Vagina (tissue), 2 donors: ENCODE results near the gene NFIB. TPM values are rescaled to one million over a fixed set of nuclear protein-coding genes. Genes with fewer than 3 reads are reported as not detected.

Source experiments
- DNase-seq, 2 donors: peaks; one replicate each; pipeline ENCODE4 v3.0.0-alpha.2; 2017; ENCODE audit errors: extremely low spot score in 2 of 2
- H3K27ac ChIP-seq: fragments of 200-600 bp; sonication (generic); one replicate; pipeline ENCODE4 v1.5.1; 2019
- H3K27me3 ChIP-seq: fragments of 200-600 bp; sonication (generic); one replicate; pipeline ENCODE4 v1.5.1; 2019
- H3K36me3 ChIP-seq, 2 donors: fragments of 200-600 bp; sonication (generic); one replicate each; pipeline ENCODE4 v1.5.1; 2017 to 2019
- H3K4me1 ChIP-seq: fragments of 200-600 bp; sonication (generic); one replicate; pipeline ENCODE4 v1.5.1; 2019
- H3K4me3 ChIP-seq, 2 donors: fragments of 200-600 bp; sonication (generic); 1 replicate in 1 of 2; 2 replicates in 1 of 2; pipeline ENCODE4 v1.5.1; 2016 to 2019
- H3K9me3 ChIP-seq: fragments of 200-600 bp; sonication (generic); one replicate; pipeline ENCODE4 v1.5.1; 2019
- POLR2A ChIP-seq, 2 donors: fragments of 450-650 bp; IDR thresholded peaks; one replicate each; pipeline ENCODE4 v1.6.1; 2017; ENCODE audit warnings: antibody characterized with exemption in 2 of 2, mild to moderate bottlenecking in 2 of 2, moderate library complexity in 2 of 2
- POLR2AphosphoS5 ChIP-seq, 2 donors: sonication (generic); formaldehyde crosslinking; IDR thresholded peaks; one replicate each; pipeline ENCODE4 v1.9.0; 2017; ENCODE audit warnings: antibody characterized with exemption in 2 of 2, mild to moderate bottlenecking in 2 of 2, low read depth in 1 of 2; ENCODE audit not compliant: insufficient read depth in 1 of 2
- intact Hi-C: fragments of 100-400 bp; cut with DNase I; formaldehyde crosslinking; loops from one replicate; pipeline ENCODE4 v1.15.1; 2023
- total RNA-seq: library from RNA; depleted of rRNA; stranded (reverse); fragments of >200 nt; gene quantifications from one replicate; pipeline ENCODE4 v1.2.3, GENCODE V29; 2016
- TF ChIP-seq, protein P1 (sequence below), 3 experiments: fragments of 450-650 bp in 2 of 3; fragments of 200-600 bp in 1 of 3; sonication (generic) in 1 of 3; IDR thresholded peaks; one replicate each; pipeline ENCODE4 v1.5.1; 2017 to 2019; ENCODE audit warnings: antibody characterized with exemption in 3 of 3, mild to moderate bottlenecking in 2 of 3, moderate library complexity in 2 of 3

Gene NFIB
- total RNA-seq, 1 donor from 2014 or later = 73.4 TPM

DNA sequence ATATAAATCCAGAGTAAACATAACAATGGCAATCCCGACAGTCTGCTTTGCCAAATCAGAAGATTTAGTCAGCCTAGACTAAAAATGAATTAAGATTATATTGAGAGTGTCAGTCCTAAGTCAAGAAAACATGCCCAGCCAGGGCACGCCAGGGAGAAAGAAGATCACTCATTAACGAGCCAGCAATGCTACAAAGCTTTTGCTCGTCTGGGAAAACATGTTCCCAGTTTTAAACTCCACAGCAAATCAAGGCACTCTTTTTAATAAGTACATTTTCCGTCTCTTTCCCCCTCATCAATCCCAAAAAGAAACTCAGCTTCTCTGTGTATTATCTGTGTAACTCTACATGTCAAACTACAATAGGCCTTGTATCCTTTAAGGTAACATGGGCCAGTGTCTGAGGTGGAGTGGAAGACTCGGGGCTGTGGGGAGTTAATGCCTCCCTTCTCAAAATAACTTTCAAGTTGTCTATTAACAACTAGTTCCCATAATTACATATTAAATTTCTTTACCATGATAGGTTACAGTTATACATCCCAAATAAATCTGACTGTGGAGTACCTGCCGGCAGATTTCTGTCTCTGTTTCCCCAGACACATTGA is 40.9 kb downstream of the NFIB start:
- intact Hi-C loops = no loop called here
- DNase-seq = no peak
- H3K27ac ChIP-seq = peak overlapping the region; percentile 5
- peak overlapping the region in 1 of 2 donors; percentile 13 for H3K4me3 ChIP-seq
- H3K9me3 ChIP-seq = no peaks in the 10 kb centered on the region
- H3K4me1 ChIP-seq = peaks cover 52% of the 10 kb centered on the region
- no peaks in the 10 kb centered on the region for H3K36me3 ChIP-seq
- TF ChIP-seq, protein P1, sequence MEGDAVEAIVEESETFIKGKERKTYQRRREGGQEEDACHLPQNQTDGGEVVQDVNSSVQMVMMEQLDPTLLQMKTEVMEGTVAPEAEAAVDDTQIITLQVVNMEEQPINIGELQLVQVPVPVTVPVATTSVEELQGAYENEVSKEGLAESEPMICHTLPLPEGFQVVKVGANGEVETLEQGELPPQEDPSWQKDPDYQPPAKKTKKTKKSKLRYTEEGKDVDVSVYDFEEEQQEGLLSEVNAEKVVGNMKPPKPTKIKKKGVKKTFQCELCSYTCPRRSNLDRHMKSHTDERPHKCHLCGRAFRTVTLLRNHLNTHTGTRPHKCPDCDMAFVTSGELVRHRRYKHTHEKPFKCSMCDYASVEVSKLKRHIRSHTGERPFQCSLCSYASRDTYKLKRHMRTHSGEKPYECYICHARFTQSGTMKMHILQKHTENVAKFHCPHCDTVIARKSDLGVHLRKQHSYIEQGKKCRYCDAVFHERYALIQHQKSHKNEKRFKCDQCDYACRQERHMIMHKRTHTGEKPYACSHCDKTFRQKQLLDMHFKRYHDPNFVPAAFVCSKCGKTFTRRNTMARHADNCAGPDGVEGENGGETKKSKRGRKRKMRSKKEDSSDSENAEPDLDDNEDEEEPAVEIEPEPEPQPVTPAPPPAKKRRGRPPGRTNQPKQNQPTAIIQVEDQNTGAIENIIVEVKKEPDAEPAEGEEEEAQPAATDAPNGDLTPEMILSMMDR (IDR thresholded peaks at IDR 0.05) = no peak
- TF ChIP-seq POLR2A (IDR thresholded peaks at IDR 0.05) (no peak), POLR2AphosphoS5 (IDR thresholded peaks at IDR 0.05; ENCODE audit: insufficient read depth in 1 of 2, low read depth in 1 of 2) (no peak)
- no peaks in the 10 kb centered on the region for H3K27me3 ChIP-seq

DNA sequence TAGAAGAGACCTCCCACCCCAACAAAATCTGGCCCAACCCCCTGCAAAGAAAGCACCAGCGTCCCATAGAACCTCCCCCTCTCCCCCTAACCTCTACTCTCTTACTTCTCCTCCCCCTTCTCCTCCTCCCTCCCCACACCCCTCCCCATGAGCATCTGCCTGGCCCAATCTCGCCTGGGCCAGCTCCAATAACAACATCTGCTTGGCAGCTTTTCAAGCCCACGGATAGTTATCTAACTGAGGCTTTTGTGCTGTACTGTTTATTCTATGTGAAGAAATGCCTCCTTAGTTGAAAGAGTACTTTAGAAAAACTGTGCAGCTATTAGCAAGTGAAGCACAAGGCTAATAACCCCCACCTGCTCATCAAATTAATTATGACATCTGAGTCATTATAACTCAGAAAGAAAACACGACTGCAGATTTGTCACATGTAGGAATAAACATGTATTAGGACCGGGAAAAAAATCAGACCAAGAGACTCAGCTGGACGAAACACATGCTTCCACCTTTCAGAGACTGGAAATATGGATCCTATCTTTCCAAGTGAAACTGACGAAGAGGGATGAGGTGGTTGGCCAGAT is 42.8 kb downstream of the NFIB start:
- no peak for DNase-seq
- H3K9me3 ChIP-seq = no peaks in the 10 kb centered on the region
- no peaks in the 10 kb centered on the region for H3K27me3 ChIP-seq
- intact Hi-C loops = no loop called here
- H3K4me1 ChIP-seq = peaks cover 52% of the 10 kb centered on the region
- H3K27ac ChIP-seq = no peak overlapping the region
- TF ChIP-seq POLR2AphosphoS5 (IDR thresholded peaks at IDR 0.05; ENCODE audit: insufficient read depth in 1 of 2, low read depth in 1 of 2) = no peak
- TF ChIP-seq, protein P1 (IDR thresholded peaks at IDR 0.05) = no peak
- TF ChIP-seq POLR2A (IDR thresholded peaks at IDR 0.05) = no peak
- no peak overlapping the region for H3K4me3 ChIP-seq
- no peaks in the 10 kb centered on the region for H3K36me3 ChIP-seq

DNA sequence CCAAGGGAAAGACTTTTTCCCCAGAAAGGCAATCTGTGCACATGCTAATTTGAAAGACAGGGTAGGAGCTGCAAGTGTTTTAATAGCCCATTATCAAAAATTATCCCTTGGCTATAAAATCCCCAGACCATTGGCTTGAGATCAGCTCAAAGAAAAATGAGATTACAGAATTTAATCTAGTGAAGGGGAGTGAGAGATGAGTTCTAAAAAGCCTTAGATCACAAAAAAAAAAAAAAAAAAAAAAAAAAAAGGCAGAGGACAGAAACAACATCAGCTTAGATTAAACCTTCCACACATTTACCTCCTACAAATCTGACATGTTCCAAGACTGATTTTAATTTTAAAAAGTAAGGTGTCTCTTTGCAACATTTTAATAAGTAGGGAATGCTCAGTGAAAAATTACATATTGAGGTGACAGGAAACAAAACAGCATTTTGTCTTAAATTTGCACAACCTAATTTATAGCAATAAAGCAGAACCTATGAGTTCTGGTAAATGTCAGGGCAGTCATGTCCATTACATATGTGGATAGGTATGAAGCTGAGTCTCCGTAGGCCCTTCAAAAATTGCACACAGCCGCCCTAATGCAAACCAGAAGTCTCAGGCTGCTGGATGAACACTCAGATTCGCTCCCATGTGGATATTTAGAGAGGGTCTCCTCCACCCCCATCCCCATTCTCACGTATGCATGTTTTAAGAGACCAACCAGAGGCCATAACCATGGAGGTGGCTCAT is 43.4 kb downstream of the NFIB start:
- Histone ChIP-seq H3K36me3 (no peaks in the 10 kb centered on the region), H3K4me1 (peaks cover 51% of the 10 kb centered on the region), H3K27me3 (no peaks in the 10 kb centered on the region), H3K27ac (no peak overlapping the region), H3K4me3 (no peak overlapping the region), H3K9me3 (no peaks in the 10 kb centered on the region)
- no peak for DNase-seq
- intact Hi-C loops = no loop called here
- TF ChIP-seq POLR2AphosphoS5 (IDR thresholded peaks at IDR 0.05; ENCODE audit: insufficient read depth in 1 of 2, low read depth in 1 of 2) (no peak), POLR2A (IDR thresholded peaks at IDR 0.05) (no peak)
- TF ChIP-seq, protein P1 (IDR thresholded peaks at IDR 0.05) = no peak

DNA sequence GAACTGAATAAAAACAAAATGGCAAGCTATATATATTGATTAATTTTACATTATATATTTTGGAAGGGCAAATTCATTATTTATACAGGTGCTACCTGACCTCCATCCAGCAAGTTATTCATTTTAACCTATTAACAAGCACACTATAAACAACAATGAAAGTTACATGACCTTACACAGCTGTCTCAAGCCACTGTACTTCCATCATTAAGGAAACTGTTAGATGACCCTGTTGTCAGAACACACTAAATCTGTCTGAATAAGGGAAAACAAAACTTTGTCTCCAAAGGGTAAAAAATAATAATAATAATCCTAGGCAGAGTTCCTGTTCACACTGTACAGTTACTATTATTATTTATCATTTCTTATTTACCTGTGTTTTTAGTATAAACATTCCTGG is 44.0 kb downstream of the NFIB start:
- Histone ChIP-seq H3K36me3 (no peaks in the 10 kb centered on the region), H3K27me3 (no peaks in the 10 kb centered on the region), H3K27ac (no peak overlapping the region), H3K4me1 (peaks cover 45% of the 10 kb centered on the region), H3K9me3 (no peaks in the 10 kb centered on the region), H3K4me3 (no peak overlapping the region)
- DNase-seq = no peak
- intact Hi-C loops = no loop called here
- TF ChIP-seq, protein P1 (IDR thresholded peaks at IDR 0.05) = no peak
- TF ChIP-seq POLR2A (IDR thresholded peaks at IDR 0.05) (no peak), POLR2AphosphoS5 (IDR thresholded peaks at IDR 0.05; ENCODE audit: insufficient read depth in 1 of 2, low read depth in 1 of 2) (no peak)
